CD4-positive, alpha-beta memory T cell (primary cell): Measurements from ENCODE around the gene SLC16A13. TPM values are rescaled to one million over a fixed set of nuclear protein-coding genes. Genes with fewer than 3 reads are reported as not detected.
A peak's percentile ranks its signal among the peaks of the same experiment; 100 is the strongest.

Experiments
- CTCF ChIA-PET: fragments of 350-600 bp; sonication (Branson Sonifier 250); formaldehyde crosslinking; loops from one replicate; lab custom pipeline; 2021; ENCODE audit warnings: inconsistent platforms; ENCODE audit not compliant: partially characterized antibody; lab: Charles Lee
- POLR2A ChIA-PET: fragments of 350-600 bp; sonication (Branson Sonifier 250); formaldehyde crosslinking; loops from one replicate; lab custom pipeline; 2021; ENCODE audit not compliant: partially characterized antibody; lab: Charles Lee
- DNase-seq, 5 donors: peaks; one replicate each; pipeline versions ENCODE4 v3.0.0 to v3.0.0-alpha.2; 2020 to 2022; ENCODE audit warnings: mixed read lengths in 1 of 5
- H3K27ac ChIP-seq: one replicate; pipeline ENCODE4 v1.7.0; 2013; ENCODE audit warnings: low read depth, low read length
- H3K27me3 ChIP-seq: 2 replicates; pipeline ENCODE4 v1.7.0; 2013; ENCODE audit warnings: mild to moderate bottlenecking, low read length, moderate library complexity; ENCODE audit not compliant: insufficient read depth
- H3K36me3 ChIP-seq: 2 replicates; pipeline ENCODE4 v1.7.0; 2013; ENCODE audit warnings: mild to moderate bottlenecking, low read length, moderate library complexity; ENCODE audit not compliant: insufficient read depth
- H3K4me1 ChIP-seq: 2 replicates; pipeline ENCODE4 v1.7.0; 2013; ENCODE audit warnings: mild to moderate bottlenecking, low read length, moderate library complexity; ENCODE audit not compliant: insufficient read depth
- H3K4me3 ChIP-seq, 2 donors: one replicate each; pipeline ENCODE4 v1.7.0; 2013; ENCODE audit warnings: low read length in 2 of 2, mild to moderate bottlenecking in 1 of 2
- H3K9me3 ChIP-seq, 2 donors: one replicate each; pipeline ENCODE4 v1.7.0; 2013; ENCODE audit warnings: low read length in 2 of 2, control low read depth in 1 of 2; ENCODE audit not compliant: control insufficient read depth in 1 of 2
- H3K27ac Mint-ChIP-seq, 7 donors: one replicate each; pipeline ENCODE4 v1.8.0; 2020 to 2021; ENCODE audit warnings: mixed read lengths in 7 of 7, mild to moderate bottlenecking in 6 of 7, inconsistent platforms in 3 of 7, moderate library complexity in 3 of 7
- H3K27me3 Mint-ChIP-seq, 2 donors: one replicate each; pipeline ENCODE4 v1.8.0; 2020 to 2021; ENCODE audit warnings: mixed read lengths in 2 of 2
- H3K36me3 Mint-ChIP-seq, 2 donors: one replicate each; pipeline ENCODE4 v1.8.0; 2020 to 2021; ENCODE audit warnings: mixed read lengths in 2 of 2, inconsistent platforms in 1 of 2, mild to moderate bottlenecking in 1 of 2
- H3K4me1 Mint-ChIP-seq, 4 donors: one replicate each; pipeline ENCODE4 v1.8.0; 2020 to 2021; ENCODE audit warnings: mixed read lengths in 4 of 4, mild to moderate bottlenecking in 1 of 4
- H3K4me3 Mint-ChIP-seq, 8 donors: one replicate each; pipeline ENCODE4 v1.8.0; 2020 to 2021; ENCODE audit warnings: mixed read lengths in 8 of 8, mild to moderate bottlenecking in 7 of 8, moderate library complexity in 6 of 8, inconsistent platforms in 3 of 8
- H3K9me3 Mint-ChIP-seq, 8 donors: one replicate each; pipeline ENCODE4 v1.8.0; 2020 to 2021; ENCODE audit warnings: mixed read lengths in 8 of 8, mild to moderate bottlenecking in 5 of 8, inconsistent platforms in 3 of 8, moderate library complexity in 1 of 8
- intact Hi-C: fragments of 100-400 bp; cut with micrococcal nuclease; formaldehyde crosslinking; loops from one replicate; pipeline ENCODE4 v1.15.1; 2023
- polyA plus RNA-seq, 2 donors: library from polyadenylated mRNA; unstranded; fragments of 300-500 nt; fragmentation: Illumina TruSeq; gene quantifications; one replicate each; pipeline ENCODE4 v1.2.3, GENCODE V29; 2021
- total RNA-seq, 2 experiments: library from RNA; stranded (reverse); gene quantifications; one replicate each; pipeline ENCODE4 v1.2.3, GENCODE V29; 2021

Gene SLC16A13
- total and polyA plus RNA-seq, 4 experiments from 2014 or later = 0.93 to 13.7 (median 7.4) TPM

DNA sequence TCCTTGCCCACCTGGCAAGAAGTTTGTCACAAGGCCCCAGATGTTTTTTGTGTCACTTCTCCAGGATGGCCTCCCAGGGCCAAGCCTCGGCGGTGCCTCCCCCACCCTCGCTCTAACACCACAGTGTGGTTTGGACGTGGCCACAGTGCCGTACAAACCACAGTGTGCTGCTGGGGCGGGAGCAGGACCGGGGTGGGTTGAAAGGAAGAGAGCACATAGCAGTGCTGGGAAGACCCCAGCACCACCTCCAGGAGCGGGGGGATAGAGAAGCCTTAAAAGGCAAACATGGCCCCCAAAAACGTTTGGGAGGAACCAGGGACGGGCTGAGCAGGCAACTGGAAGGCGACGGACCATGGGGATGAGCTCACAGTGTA, 18.0 kb upstream of the SLC16A13 start:
- intact Hi-C loops = loop anchor here (2.0 to 10.0 kb wide), 2 partner anchors 17 to 1433 kb away; partner anchors contain the start of gene NLRP1
- H3K27me3 ChIP-seq = no peaks in the 10 kb centered on the region
- CTCF ChIA-PET = interaction anchor here (1.1 to 6.8 kb wide), 2 partner anchors 13 to 104 kb away, joined by 5 to 64 read pairs; no protein-coding TSS in a partner anchor
- POLR2A ChIA-PET = no interaction called here
- no peaks in the 10 kb centered on the region for H3K9me3 Mint-ChIP-seq
- H3K4me3 Mint-ChIP-seq = peak overlapping the region in 4 of 8 donors; percentile 5 to 71 (median 33)
- peak overlapping the region in 6 of 7 donors; percentile 48 to 98 (median 68) for H3K27ac Mint-ChIP-seq
- H3K27me3 Mint-ChIP-seq = no peaks in the 10 kb centered on the region
- H3K4me1 ChIP-seq = peaks cover 60% of the 10 kb centered on the region
- H3K9me3 ChIP-seq = no peaks in the 10 kb centered on the region
- peaks cover 8% of the 10 kb centered on the region for H3K36me3 ChIP-seq
- H3K4me1 Mint-ChIP-seq = peaks cover 33 to 85% (median 52%) of the 10 kb centered on the region in 4 donors
- no peak overlapping the region for H3K4me3 ChIP-seq
- no peak overlapping the region for H3K27ac ChIP-seq
- DNase-seq = peak in 1 of 5 donors; percentile 45
- H3K36me3 Mint-ChIP-seq = peaks cover 9 to 30% of the 10 kb centered on the region in 2 donors

DNA sequence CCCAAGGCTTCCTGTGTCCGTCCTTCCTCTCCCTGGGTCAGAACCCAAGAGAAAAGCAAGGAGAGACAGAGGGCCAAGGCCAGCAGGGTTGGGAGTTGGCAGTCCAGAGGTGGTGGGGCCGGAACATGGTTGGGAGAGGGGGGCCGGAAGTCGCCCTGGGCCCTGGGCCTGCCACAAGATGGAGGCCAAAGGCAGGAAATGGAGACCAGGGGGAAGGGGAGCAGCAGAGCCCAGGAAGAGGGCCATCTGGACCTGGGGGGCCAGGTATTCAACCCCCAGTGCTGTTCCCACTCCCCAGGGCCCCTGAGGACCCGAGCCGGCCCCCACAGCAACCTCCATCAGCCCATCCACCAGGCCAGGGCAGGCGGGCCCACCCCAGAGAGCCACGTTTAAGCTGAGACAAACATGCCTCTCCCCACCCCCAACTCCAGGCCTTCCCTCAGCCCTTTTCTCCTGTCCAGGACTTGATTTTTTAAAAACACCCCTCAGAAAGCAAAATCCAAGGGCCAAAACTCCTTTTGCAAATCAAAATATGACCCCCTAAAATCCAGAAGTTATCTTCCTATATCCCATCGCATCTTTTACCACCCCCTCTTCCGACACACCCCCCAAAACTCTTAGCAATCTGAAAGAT, 17.4 kb upstream of the SLC16A13 start:
- H3K36me3 Mint-ChIP-seq = peaks cover 7 to 24% of the 10 kb centered on the region in 2 donors
- Histone ChIP-seq H3K4me1 (peaks cover 61% of the 10 kb centered on the region), H3K27ac (no peak overlapping the region), H3K36me3 (peaks cover 8% of the 10 kb centered on the region), H3K9me3 (no peaks in the 10 kb centered on the region), H3K4me3 (no peak overlapping the region), H3K27me3 (no peaks in the 10 kb centered on the region)
- no peaks in the 10 kb centered on the region for H3K9me3 Mint-ChIP-seq
- POLR2A ChIA-PET = interaction anchor here (1.7 kb wide), 1 partner anchor 14 kb away, joined by 4 read pairs; no protein-coding TSS in a partner anchor
- DNase-seq = no peak
- peaks cover 36 to 85% (median 55%) of the 10 kb centered on the region in 4 donors for H3K4me1 Mint-ChIP-seq
- H3K4me3 Mint-ChIP-seq = peak overlapping the region in 3 of 8 donors; percentile 0 to 71 (median 29)
- H3K27ac Mint-ChIP-seq = peak overlapping the region in 2 of 7 donors; percentile 29 to 83
- H3K27me3 Mint-ChIP-seq = peaks cover 0 to 3% of the 10 kb centered on the region in 2 donors
- intact Hi-C loops = loop anchor here (10.0 kb wide), 1 partner anchor 1434 kb away; the partner anchor contains the start of gene NLRP1
- CTCF ChIA-PET = interaction anchor here (0.7 to 6.8 kb wide), 3 partner anchors 14 to 108 kb away, joined by 4 to 64 read pairs (median 5); no protein-coding TSS in a partner anchor

DNA sequence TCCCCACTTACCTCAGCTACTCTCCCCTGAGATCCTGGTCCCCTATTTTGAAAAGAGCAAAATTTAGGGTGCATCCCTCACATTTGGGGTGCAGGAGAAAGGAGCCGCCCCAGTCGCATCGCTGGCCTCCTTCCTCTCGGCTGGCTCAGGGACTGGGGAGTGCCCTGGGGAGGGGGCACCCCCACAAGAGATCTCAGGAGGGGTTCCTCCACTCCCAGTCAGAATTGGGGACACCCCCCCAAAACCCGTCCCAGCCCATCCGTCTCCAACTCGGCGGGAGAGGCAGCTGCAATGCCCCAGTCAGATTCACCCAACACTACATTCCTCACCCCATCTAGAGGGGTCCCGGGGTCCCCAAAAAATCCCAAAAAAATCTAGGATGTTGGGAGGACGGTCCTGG, 16.4 kb upstream of the SLC16A13 start:
- Mint-ChIP-seq H3K9me3 (no peaks in the 10 kb centered on the region), H3K27ac (peak overlapping the region in 1 of 7 donors; percentile 8), H3K4me3 (no peak overlapping the region), H3K36me3 (peaks cover 6 to 16% of the 10 kb centered on the region in 2 donors), H3K4me1 (peaks cover 32 to 85% (median 52%) of the 10 kb centered on the region in 4 donors), H3K27me3 (peaks cover 0 to 3% of the 10 kb centered on the region in 2 donors)
- no peaks in the 10 kb centered on the region for H3K27me3 ChIP-seq
- H3K4me3 ChIP-seq = no peak overlapping the region
- H3K27ac ChIP-seq = no peak overlapping the region
- ChIA-PET POLR2A (interaction anchor here (0.7 to 1.7 kb wide), 2 partner anchors 15 to 16 kb away, joined by 3 to 4 read pairs; partner anchors contain the start of gene SLC16A13), CTCF (interaction anchor here (0.6 to 6.8 kb wide), 3 partner anchors 13 to 109 kb away, joined by 3 to 64 read pairs (median 4); no protein-coding TSS in a partner anchor)
- H3K9me3 ChIP-seq = no peaks in the 10 kb centered on the region
- H3K36me3 ChIP-seq = peaks cover 8% of the 10 kb centered on the region
- no peak for DNase-seq
- H3K4me1 ChIP-seq = peaks cover 61% of the 10 kb centered on the region
- intact Hi-C loops = loop anchor here (10.0 kb wide), 1 partner anchor 1435 kb away; the partner anchor contains the start of gene NLRP1

DNA sequence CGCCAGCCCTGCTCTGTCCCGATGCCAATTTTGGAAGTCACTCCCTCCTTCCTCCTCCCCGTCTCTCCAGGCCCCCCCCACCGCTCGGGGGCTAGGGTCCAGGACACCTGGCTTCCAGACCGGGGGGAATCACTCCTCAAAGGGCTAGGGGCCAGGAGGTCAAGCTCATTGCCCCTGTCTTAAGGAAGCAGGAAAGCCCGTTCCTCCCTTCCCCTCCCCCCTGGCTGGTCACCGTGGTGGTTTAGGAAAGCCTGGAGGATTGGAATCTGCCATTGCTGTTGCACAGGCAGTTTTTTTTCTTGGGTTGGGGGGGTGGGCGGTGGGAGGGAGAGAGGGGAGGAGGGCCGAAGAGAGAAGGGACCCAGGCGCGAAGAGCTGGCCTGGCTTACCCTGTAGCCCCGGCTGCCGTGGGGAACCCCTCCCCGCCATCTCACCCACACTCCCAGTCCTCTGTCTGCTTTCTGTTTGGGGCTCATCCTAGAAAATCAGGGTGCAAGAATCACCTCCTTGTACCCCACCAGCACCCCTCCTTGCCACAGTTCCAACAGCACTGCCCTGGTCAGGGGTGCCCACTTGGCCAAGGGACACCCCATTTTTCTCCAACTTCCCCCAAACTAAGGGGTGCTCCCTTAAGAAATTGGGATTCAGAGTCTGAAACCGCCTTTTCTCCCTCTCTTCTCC, 15.8 kb upstream of the SLC16A13 start:
- Histone ChIP-seq H3K4me3 (no peak overlapping the region), H3K36me3 (peaks cover 8% of the 10 kb centered on the region), H3K27ac (no peak overlapping the region), H3K27me3 (no peaks in the 10 kb centered on the region), H3K9me3 (no peaks in the 10 kb centered on the region), H3K4me1 (peaks cover 61% of the 10 kb centered on the region)
- peaks cover 31 to 82% (median 51%) of the 10 kb centered on the region in 4 donors for H3K4me1 Mint-ChIP-seq
- H3K36me3 Mint-ChIP-seq = peaks cover 6 to 14% of the 10 kb centered on the region in 2 donors
- no peak for DNase-seq
- peak overlapping the region in 1 of 8 donors; percentile 48 for H3K4me3 Mint-ChIP-seq
- intact Hi-C loops = loop anchor here (10.0 kb wide), 1 partner anchor 1435 kb away; the partner anchor contains the start of gene NLRP1
- H3K27ac Mint-ChIP-seq = peak overlapping the region in 3 of 7 donors; percentile 23 to 89 (median 36)
- ChIA-PET CTCF (interaction anchor here (0.6 to 6.8 kb wide), 7 partner anchors 8 to 110 kb away, joined by 3 to 64 read pairs (median 20); partner anchors contain the start of genes RNASEK, SLC16A11 and SLC16A13), POLR2A (interaction anchor here (0.7 to 2.5 kb wide), 5 partner anchors 8 to 109 kb away, joined by 3 to 18 read pairs (median 4); partner anchors contain the start of genes RNASEK and SLC16A13)
- no peaks in the 10 kb centered on the region for H3K9me3 Mint-ChIP-seq
- H3K27me3 Mint-ChIP-seq = peaks cover 0 to 3% of the 10 kb centered on the region in 2 donors

DNA sequence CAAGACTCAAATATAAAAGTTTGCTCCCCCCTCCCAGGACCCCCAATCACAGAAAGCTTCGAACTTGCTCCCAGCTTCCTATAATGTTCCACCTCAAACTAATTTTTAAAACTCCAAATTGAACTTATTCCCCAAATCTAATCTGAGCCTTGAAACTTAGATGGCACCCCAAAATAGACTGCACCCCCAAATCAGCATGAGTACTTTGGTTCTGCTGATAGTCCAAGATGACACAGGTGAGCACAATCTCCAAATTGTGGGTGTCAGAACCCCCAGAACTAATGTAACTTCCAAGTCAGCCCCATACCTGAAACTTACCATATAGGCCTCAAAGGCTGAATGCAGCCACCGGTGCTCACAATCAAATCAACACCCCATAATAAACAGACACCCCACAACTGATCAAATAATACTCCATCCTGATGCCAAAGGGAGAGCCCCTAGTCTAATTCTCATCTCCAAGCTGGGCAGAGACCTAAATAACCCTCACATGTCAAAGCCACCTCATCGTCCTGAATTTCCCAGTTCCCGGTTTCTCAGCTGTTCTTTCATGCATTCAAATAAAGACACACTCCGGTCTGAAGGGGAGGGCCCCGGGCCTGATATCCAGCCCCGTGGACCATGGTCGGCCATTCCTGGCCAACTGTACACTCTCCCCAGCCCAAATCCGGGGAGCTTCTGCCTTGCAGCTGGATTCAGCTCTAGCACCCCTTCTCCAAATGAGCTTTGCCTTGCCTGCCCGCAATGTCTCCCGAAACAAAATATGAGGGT, 14.7 kb upstream of the SLC16A13 start:
- Mint-ChIP-seq H3K4me1 (peaks cover 24 to 71% (median 41%) of the 10 kb centered on the region in 4 donors), H3K36me3 (peaks cover 4 to 6% of the 10 kb centered on the region in 2 donors), H3K27me3 (peaks cover 0 to 3% of the 10 kb centered on the region in 2 donors), H3K27ac (peak overlapping the region; percentile 60 to 95 (median 81)), H3K4me3 (peak overlapping the region in 6 of 8 donors; percentile 18 to 84 (median 50)), H3K9me3 (no peaks in the 10 kb centered on the region)
- DNase-seq = no peak
- peaks cover 8% of the 10 kb centered on the region for H3K36me3 ChIP-seq
- intact Hi-C loops = no loop called here
- H3K27ac ChIP-seq = no peak overlapping the region
- H3K27me3 ChIP-seq = no peaks in the 10 kb centered on the region
- ChIA-PET CTCF (interaction anchor here (0.7 to 6.8 kb wide), 23 partner anchors 9 to 359 kb away, joined by 3 to 64 read pairs (median 6); partner anchors contain the start of genes RNASEK, SLC16A11 and SLC16A13), POLR2A (interaction anchor here (1.1 to 2.5 kb wide), 7 partner anchors 9 to 110 kb away, joined by 4 to 18 read pairs (median 8); partner anchors contain the start of genes RNASEK and SLC16A13)
- H3K4me1 ChIP-seq = peaks cover 53% of the 10 kb centered on the region
- H3K9me3 ChIP-seq = no peaks in the 10 kb centered on the region
- no peak overlapping the region for H3K4me3 ChIP-seq
